MM.1S (cell line): ENCODE data around the gene PTPRE.

Experiments
- DNase-seq: peaks from one replicate; pipeline ENCODE4 v3.0.0-alpha.2; 2015
- H2AFZ ChIP-seq: fragments of 300-600 bp; sonication (generic); 2 replicates; pipeline ENCODE4 v1.6.0; 2016; ENCODE audit warnings: antibody characterized with exemption, low read length
- H3F3A ChIP-seq: fragments of 300-600 bp; sonication (generic); 2 replicates; pipeline ENCODE4 v1.6.1; 2016; ENCODE audit warnings: mild to moderate bottlenecking, antibody characterized with exemption, low read length, moderate library complexity, mixed read lengths; ENCODE audit not compliant: insufficient read depth
- H3K27ac ChIP-seq: fragments of 300-600 bp; sonication (generic); 2 replicates; pipeline ENCODE4 v1.5.1; 2016; ENCODE audit warnings: mild to moderate bottlenecking, low read length
- H3K27me3 ChIP-seq: fragments of 300-600 bp; sonication (generic); replicated peaks from 2 replicates; pipeline ENCODE4 v1.6.0; 2016; ENCODE audit warnings: low read length; ENCODE audit not compliant: insufficient read depth
- H3K36me3 ChIP-seq: fragments of 300-600 bp; sonication (generic); replicated peaks from 2 replicates; pipeline ENCODE4 v1.6.1; 2016; ENCODE audit warnings: mild to moderate bottlenecking, low read length, mixed read lengths; ENCODE audit not compliant: insufficient read depth
- H3K4me1 ChIP-seq: fragments of 300-600 bp; sonication (generic); 2 replicates; pipeline ENCODE4 v1.6.1; 2016; ENCODE audit warnings: low read length, mixed read lengths
- H3K4me2 ChIP-seq: fragments of 300-600 bp; sonication (generic); 2 replicates; pipeline ENCODE4 v1.6.0; 2016; ENCODE audit warnings: low read depth, low read length
- H3K4me3 ChIP-seq: fragments of 300-600 bp; sonication (generic); 2 replicates; pipeline ENCODE4 v1.5.1; 2016; ENCODE audit warnings: low read length, mixed read lengths
- H3K79me2 ChIP-seq: fragments of 300-600 bp; sonication (generic); 2 replicates; pipeline ENCODE4 v1.6.1; 2016; ENCODE audit warnings: mixed run types, low read length, mixed read lengths
- H3K9ac ChIP-seq: fragments of 300-600 bp; sonication (generic); 2 replicates; pipeline ENCODE4 v1.6.1; 2016; ENCODE audit warnings: low read length, mixed read lengths
- H3K9me2 ChIP-seq: fragments of 300-600 bp; sonication (generic); replicated peaks from 2 replicates; pipeline ENCODE4 v1.6.1; 2016; ENCODE audit warnings: mild to moderate bottlenecking, low read length, mixed read lengths; ENCODE audit not compliant: insufficient read depth
- H3K9me3 ChIP-seq: fragments of 300-600 bp; sonication (generic); replicated peaks from 2 replicates; pipeline ENCODE4 v1.6.1; 2016; ENCODE audit warnings: mild to moderate bottlenecking, low read length, mixed read lengths; ENCODE audit not compliant: insufficient read depth
- H4K20me1 ChIP-seq: fragments of 300-600 bp; sonication (generic); 2 replicates; pipeline ENCODE4 v1.6.1; 2016; ENCODE audit warnings: mild to moderate bottlenecking, low read length, moderate library complexity, mixed read lengths; ENCODE audit not compliant: insufficient read depth
- EZH2 ChIP-seq: fragments of 300-600 bp; sonication (generic); optimal IDR thresholded peaks from 2 replicates; pipeline ENCODE3; 2017; ENCODE audit warnings: low read depth, mild to moderate bottlenecking, antibody characterized with exemption, low read length, mixed read lengths
- EZH2phosphoT487 ChIP-seq: fragments of 300-600 bp; sonication (generic); IDR thresholded peaks from 2 replicates; pipeline ENCODE4 v1.6.1; 2018; ENCODE audit warnings: antibody characterized with exemption, low read length
- TF ChIP-seq, protein P1 (sequence below): fragments of 300-600 bp; sonication (generic); IDR thresholded peaks from 2 replicates; pipeline ENCODE4 v1.5.1; 2016; ENCODE audit warnings: antibody characterized with exemption, low read length, mixed read lengths

Gene PTPRE

DNA sequence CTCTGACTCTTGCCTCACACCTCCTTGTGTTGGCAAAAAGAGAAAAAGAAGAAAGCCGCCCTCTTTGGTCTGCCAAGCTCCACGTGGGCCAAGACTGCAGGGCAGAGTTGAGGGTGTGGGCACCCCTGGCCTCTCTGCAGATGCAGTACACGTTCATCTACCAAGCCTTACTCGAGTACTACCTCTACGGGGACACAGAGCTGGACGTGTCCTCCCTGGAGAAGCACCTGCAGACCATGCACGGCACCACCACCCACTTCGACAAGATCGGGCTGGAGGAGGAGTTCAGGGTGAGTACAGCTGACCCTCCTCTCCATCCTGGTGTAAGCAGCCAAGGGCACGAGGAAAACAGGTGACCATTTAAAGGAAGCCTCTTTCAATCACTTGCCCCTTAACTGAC is 163.3 kb downstream of the PTPRE start:
- no peak overlapping the region for H3K27ac ChIP-seq
- TF ChIP-seq EZH2 (no peak), EZH2phosphoT487 (no peak)
- TF ChIP-seq, protein P1, sequence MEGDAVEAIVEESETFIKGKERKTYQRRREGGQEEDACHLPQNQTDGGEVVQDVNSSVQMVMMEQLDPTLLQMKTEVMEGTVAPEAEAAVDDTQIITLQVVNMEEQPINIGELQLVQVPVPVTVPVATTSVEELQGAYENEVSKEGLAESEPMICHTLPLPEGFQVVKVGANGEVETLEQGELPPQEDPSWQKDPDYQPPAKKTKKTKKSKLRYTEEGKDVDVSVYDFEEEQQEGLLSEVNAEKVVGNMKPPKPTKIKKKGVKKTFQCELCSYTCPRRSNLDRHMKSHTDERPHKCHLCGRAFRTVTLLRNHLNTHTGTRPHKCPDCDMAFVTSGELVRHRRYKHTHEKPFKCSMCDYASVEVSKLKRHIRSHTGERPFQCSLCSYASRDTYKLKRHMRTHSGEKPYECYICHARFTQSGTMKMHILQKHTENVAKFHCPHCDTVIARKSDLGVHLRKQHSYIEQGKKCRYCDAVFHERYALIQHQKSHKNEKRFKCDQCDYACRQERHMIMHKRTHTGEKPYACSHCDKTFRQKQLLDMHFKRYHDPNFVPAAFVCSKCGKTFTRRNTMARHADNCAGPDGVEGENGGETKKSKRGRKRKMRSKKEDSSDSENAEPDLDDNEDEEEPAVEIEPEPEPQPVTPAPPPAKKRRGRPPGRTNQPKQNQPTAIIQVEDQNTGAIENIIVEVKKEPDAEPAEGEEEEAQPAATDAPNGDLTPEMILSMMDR = no peak
- no peaks in the 10 kb centered on the region for H3K79me2 ChIP-seq
- H3K4me2 ChIP-seq = no peak overlapping the region
- H3K9me2 ChIP-seq = no peaks in the 10 kb centered on the region
- H3K9me3 ChIP-seq = no peaks in the 10 kb centered on the region
- H3K36me3 ChIP-seq = no peaks in the 10 kb centered on the region
- DNase-seq = no peak
- no peak overlapping the region for H2AFZ ChIP-seq
- no peaks in the 10 kb centered on the region for H3K27me3 ChIP-seq
- no peak overlapping the region for H3K9ac ChIP-seq
- H3K4me1 ChIP-seq = peaks cover 16% of the 10 kb centered on the region
- H3F3A ChIP-seq = peaks cover 5% of the 10 kb centered on the region
- no peaks in the 10 kb centered on the region for H4K20me1 ChIP-seq
- no peak overlapping the region for H3K4me3 ChIP-seq

DNA sequence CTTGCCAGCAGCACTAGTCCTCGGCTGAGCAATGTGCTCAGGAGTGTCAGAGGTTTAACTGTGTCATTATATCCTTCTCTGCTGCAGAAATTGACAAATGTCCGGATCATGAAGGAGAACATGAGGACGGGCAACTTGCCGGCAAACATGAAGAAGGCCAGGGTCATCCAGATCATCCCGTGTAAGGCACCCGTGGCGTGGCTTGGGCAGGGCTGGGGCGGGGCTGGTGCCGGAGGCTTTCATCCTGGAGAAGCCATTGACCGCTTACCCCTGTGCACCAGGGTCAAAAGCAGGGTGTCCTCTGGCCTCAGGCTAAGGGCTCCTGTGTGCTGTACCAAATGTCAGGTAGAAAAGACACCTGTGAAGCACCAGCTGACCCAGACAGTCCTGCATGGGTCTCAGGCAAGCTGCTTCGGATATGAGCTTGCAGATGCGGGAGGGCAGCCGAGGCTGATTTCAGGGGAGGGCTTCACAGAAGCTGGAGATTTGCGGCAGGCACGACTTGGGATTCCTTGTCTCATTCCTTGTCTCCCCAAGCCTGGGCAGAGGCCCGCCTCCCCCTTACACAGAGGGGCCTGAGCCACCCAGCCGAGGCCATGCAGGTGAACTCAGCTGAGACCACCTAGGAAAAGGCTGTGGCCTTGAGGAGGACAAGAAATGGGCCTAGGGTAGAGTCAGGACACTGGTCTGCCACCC is 164.0 kb downstream of the PTPRE start:
- no peak overlapping the region for H3K4me3 ChIP-seq
- no peaks in the 10 kb centered on the region for H4K20me1 ChIP-seq
- H3K36me3 ChIP-seq = no peaks in the 10 kb centered on the region
- no peak overlapping the region for H2AFZ ChIP-seq
- TF ChIP-seq EZH2phosphoT487 (no peak), EZH2 (no peak)
- TF ChIP-seq, protein P1 = no peak
- H3K9ac ChIP-seq = no peak overlapping the region
- H3F3A ChIP-seq = no peaks in the 10 kb centered on the region
- no peak overlapping the region for H3K4me2 ChIP-seq
- H3K27ac ChIP-seq = no peak overlapping the region
- no peaks in the 10 kb centered on the region for H3K27me3 ChIP-seq
- H3K79me2 ChIP-seq = no peaks in the 10 kb centered on the region
- H3K9me2 ChIP-seq = no peaks in the 10 kb centered on the region
- H3K9me3 ChIP-seq = no peaks in the 10 kb centered on the region
- no peak for DNase-seq
- H3K4me1 ChIP-seq = peaks cover 10% of the 10 kb centered on the region

DNA sequence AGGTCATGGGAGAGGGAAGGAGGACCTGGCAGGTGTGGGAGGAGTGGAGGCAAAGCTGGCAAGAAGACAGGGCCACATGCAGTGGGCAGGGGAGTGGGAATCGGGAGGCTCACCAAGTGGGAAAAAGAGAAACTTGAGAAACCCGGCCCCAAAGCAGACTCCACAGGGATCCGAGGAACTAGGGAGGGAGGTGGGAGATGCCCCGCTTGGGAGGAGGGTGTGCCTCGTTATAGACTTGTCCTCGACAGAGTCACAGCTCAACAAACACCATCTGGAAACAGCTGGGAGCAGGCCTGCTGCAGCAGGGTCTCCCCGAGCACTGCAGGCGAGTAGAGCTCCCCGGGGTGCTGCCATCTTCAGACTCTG is 164.5 kb downstream of the PTPRE start:
- H2AFZ ChIP-seq = no peak overlapping the region
- H3K36me3 ChIP-seq = no peaks in the 10 kb centered on the region
- DNase-seq = no peak
- H3K9me3 ChIP-seq = no peaks in the 10 kb centered on the region
- no peak overlapping the region for H3K9ac ChIP-seq
- H3K4me1 ChIP-seq = peaks cover 10% of the 10 kb centered on the region
- no peaks in the 10 kb centered on the region for H3K79me2 ChIP-seq
- no peaks in the 10 kb centered on the region for H3K27me3 ChIP-seq
- no peak overlapping the region for H3K4me2 ChIP-seq
- H3F3A ChIP-seq = no peaks in the 10 kb centered on the region
- H3K4me3 ChIP-seq = no peak overlapping the region
- no peaks in the 10 kb centered on the region for H4K20me1 ChIP-seq
- H3K9me2 ChIP-seq = no peaks in the 10 kb centered on the region
- no peak overlapping the region for H3K27ac ChIP-seq
- TF ChIP-seq EZH2 = no peak
- TF ChIP-seq, protein P1 = no peak
- no peak for TF ChIP-seq EZH2phosphoT487
